GM12801 (cell line): ENCODE results near the gene ABHD18.

Experiments used
- TF ChIP-seq, protein P1 (sequence below): IDR thresholded peaks from one replicate; pipeline ENCODE4 v1.5.1; 2011; ENCODE audit warnings: control low read depth; ENCODE audit not compliant: insufficient read length; ENCODE audit errors: extremely low read depth

Gene ABHD18

DNA sequence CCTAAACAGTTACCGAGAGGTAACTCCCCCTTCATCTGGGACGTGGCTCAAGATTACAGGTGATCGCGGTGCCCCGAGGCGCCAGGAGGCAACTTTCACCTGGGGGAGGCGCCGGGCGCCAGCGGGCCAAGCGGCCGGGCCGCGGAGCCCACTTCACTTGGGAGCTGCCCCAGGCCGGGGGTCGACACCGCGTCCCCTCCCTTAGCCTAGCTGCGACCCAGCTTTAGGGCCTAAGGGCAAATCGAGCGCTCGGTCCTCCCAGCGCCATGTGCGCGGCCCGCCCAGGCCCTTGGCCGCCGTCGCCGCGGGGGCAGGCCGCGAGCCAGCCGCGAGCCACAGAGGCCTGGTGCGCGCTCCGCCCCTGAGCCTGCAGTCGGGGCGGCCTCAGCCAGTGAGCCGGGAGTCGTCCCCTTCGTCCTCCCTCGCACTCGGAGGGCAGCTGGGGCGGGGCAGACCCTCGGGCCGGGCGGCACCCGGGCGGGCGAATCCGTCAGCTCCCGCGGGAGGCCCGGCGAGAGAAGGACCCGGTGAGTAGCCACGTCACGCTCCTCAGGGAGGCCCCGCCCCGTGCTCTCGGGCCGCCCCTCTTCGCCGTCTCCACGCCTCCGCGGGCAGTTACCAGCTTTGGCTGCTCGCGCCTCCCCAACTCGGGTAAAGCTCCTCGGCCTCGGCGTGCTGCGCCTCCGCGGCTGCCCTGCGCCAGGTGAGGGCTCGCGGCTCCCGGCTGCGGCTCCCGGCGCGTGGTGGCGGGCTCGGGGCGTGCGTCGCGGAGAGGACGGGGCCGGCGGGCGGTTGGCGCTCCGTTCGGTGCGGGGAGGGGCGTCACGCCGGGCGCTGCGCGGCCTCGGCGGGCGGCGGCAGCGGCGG is 95.7 kb downstream of the ABHD18 start, which contains the start of gene LARP1B:
LARP1B (plus strand) TSS at position 614 of the 867 bp plus-strand sequence. CDS start 13,640 bp downstream, outside the sequence.
- TF ChIP-seq, protein P1, sequence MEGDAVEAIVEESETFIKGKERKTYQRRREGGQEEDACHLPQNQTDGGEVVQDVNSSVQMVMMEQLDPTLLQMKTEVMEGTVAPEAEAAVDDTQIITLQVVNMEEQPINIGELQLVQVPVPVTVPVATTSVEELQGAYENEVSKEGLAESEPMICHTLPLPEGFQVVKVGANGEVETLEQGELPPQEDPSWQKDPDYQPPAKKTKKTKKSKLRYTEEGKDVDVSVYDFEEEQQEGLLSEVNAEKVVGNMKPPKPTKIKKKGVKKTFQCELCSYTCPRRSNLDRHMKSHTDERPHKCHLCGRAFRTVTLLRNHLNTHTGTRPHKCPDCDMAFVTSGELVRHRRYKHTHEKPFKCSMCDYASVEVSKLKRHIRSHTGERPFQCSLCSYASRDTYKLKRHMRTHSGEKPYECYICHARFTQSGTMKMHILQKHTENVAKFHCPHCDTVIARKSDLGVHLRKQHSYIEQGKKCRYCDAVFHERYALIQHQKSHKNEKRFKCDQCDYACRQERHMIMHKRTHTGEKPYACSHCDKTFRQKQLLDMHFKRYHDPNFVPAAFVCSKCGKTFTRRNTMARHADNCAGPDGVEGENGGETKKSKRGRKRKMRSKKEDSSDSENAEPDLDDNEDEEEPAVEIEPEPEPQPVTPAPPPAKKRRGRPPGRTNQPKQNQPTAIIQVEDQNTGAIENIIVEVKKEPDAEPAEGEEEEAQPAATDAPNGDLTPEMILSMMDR, result no peak

DNA sequence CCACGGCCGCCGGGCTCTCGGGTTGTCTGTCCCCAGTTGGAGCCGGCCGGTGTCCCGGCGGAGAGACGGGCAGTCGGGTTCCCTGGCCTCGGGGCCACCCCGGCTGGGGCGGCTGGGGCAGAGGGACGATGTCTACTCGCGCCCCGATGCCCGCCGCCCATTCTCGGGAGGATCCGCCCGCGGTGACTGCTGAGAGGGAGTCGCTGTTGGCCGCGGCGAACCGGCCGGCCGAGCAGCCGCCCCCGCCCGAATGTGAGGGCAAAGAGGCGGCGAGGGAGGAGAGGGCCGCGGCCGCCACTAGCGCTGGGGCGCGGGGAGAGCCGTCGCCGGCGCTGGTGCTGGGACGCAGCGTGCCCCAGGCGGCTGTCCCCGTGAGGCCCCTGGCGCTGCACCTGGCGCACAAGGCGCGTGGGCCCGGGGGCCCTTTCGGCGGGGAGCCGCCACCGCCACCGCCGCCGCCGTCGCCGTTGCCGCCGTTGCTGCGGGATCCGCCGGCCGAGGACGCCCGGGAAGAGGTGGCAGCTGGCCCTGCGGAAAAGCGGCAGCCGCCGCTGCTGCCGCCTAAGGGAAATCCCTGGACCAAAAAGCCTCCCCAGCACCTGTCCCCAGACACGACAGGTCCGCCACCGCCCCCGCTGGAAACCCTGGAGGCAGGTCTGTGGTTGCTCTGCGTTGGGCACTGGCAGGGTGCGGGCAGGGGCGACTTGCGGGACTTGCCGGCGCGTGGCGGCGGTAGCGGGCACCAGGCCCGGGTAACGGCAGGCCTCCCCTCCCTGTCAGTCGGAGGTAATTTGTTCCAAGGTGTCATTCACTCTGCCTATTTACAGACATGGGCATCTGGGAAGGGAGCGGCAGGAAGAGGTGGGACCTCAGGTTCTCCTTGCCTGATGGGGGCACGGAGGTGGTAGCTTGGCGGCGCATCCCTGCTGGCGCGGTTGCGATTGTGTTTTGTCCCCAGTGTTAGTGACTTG is 96.6 kb downstream of the ABHD18 start:
- TF ChIP-seq, protein P1, result no peak

DNA sequence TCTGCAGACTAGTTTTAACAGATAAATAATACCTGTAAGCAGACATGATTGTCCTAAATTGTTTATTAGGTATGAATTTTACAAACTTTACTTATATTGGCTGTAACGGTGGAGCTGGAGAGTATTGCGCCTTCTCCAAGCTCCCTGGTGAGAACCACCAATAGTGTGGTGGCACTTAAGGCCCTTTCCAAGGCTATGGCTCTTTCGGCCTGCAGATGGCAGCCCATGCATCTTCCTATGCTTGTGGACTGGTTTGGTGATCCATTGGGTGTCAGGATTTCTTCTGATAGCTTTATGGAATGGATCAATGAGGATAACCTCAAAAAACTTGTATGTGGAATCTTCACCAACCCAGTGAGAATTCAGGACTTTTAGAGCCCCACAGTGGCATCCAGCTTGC is 103.7 kb downstream of the ABHD18 start:
- TF ChIP-seq, protein P1, result no peak

DNA sequence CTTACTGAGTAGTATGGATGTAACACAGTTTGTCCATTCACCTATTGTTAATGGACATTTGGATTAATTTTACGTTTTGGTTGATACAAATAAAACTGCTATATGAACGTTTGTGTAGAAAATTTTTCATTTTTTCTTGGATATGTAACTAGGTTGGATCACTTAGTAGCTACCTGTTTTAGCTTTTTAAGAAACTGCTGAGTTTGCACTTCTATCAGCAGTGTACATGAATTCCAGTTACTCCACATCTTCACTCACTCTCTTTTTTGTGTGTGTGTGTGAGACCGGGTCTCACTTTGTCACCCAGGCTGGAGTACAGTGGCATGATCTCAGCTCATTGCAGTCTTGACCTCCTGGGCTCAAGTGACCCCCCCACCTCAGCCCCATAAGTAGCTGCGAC is 111.3 kb downstream of the ABHD18 start:
- TF ChIP-seq, protein P1, result no peak
